ENCODE data around the gene MIXL1.

DNA sequence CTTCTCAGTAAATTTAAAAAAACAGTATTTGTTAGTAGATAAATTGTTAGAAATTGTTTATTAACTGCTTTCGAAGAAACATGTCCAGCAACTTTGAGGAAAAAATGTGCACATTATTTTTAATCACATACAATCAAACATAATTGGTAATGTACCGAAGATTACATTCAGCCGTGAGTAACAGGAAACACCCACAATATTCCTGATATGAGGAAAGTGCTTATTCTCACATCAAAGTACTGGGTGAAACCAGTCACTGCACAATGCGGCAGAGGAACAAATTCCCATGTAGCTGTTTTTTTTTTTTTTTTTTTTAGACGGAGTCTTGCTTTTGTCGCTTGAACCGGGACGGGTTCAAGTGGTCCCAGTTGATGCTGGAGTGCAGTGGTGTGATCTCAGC, 46.6 kb upstream of the MIXL1 start:
- no peak for TF ChIP-seq POLR2A (IDR thresholded peaks at IDR 0.05)
- TF ChIP-seq, protein P1, sequence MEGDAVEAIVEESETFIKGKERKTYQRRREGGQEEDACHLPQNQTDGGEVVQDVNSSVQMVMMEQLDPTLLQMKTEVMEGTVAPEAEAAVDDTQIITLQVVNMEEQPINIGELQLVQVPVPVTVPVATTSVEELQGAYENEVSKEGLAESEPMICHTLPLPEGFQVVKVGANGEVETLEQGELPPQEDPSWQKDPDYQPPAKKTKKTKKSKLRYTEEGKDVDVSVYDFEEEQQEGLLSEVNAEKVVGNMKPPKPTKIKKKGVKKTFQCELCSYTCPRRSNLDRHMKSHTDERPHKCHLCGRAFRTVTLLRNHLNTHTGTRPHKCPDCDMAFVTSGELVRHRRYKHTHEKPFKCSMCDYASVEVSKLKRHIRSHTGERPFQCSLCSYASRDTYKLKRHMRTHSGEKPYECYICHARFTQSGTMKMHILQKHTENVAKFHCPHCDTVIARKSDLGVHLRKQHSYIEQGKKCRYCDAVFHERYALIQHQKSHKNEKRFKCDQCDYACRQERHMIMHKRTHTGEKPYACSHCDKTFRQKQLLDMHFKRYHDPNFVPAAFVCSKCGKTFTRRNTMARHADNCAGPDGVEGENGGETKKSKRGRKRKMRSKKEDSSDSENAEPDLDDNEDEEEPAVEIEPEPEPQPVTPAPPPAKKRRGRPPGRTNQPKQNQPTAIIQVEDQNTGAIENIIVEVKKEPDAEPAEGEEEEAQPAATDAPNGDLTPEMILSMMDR (IDR thresholded peaks at IDR 0.05) = no peak

Data from body of pancreas (tissue), 4 donors.